Daoy (cell line): ENCODE measurements around the gene ZNF277. TPM values are rescaled to one million over a fixed set of nuclear protein-coding genes. Genes with fewer than 3 reads are reported as not detected.

Source experiments
- DNase-seq: peaks from one replicate; pipeline ENCODE4 v3.0.0-alpha.2; 2015; ENCODE audit warnings: low read depth
- total RNA-seq: library from RNA; depleted of rRNA; stranded (reverse); fragments of >200 nt; shearing (Covaris generic); gene quantifications from 2 replicates; pipeline ENCODE4 v1.2.3, GENCODE V29; 2014

ZNF277 gene
- total RNA-seq, 1 experiment from 2014 or later = 40.4 TPM

GRCh38 chr7:112184455-112184854, 22.0 kb upstream of the ZNF277 start:
- DNase-seq = no peak

- no peak for DNase-seq
These were observed 21.3 kb upstream of the ZNF277 start for GRCh38 chr7:112185005-112185834.

- no peak for DNase-seq
These were observed 20.2 kb upstream of the ZNF277 start for GRCh38 chr7:112186300-112186699.

GRCh38 chr7:112188257-112188656, 18.2 kb upstream of the ZNF277 start:
- no peak for DNase-seq

- DNase-seq = peak; percentile 39
These were observed 16.8 kb upstream of the ZNF277 start for GRCh38 chr7:112189691-112190090.

- no peak for DNase-seq
These were observed 16.4 kb upstream of the ZNF277 start for GRCh38 chr7:112190120-112190519.

GRCh38 chr7:112192236-112193154, 14.0 kb upstream of the ZNF277 start:
- DNase-seq = peak; percentile 82

GRCh38 chr7:112193915-112194502, 12.5 kb upstream of the ZNF277 start:
- no peak for DNase-seq

- no peak for DNase-seq
These were observed 10.8 kb upstream of the ZNF277 start for GRCh38 chr7:112195717-112196116.

GRCh38 chr7:112197322-112197721, 9.2 kb upstream of the ZNF277 start:
- DNase-seq = no peak

- no peak for DNase-seq
These were observed 7.3 kb upstream of the ZNF277 start for GRCh38 chr7:112199035-112199655.

GRCh38 chr7:112199672-112200071, 6.8 kb upstream of the ZNF277 start:
- no peak for DNase-seq

- peak; percentile 77 for DNase-seq
These were observed 5.1 kb upstream of the ZNF277 start for GRCh38 chr7:112201411-112201810.

GRCh38 chr7:112201839-112202238, 4.7 kb upstream of the ZNF277 start:
- DNase-seq = no peak

GRCh38 chr7:112202816-112203215, 3.7 kb upstream of the ZNF277 start:
- DNase-seq = peak; percentile 31

GRCh38 chr7:112203365-112203739, 3.1 kb upstream of the ZNF277 start:
- DNase-seq = no peak

- DNase-seq = peak; percentile 49
These were observed 1.8 kb upstream of the ZNF277 start for GRCh38 chr7:112204499-112205342.

GRCh38 chr7:112205343-112206237, 905 bp upstream of the ZNF277 start:
- peak; percentile 81 for DNase-seq

GRCh38 chr7:112206991-112207592, 597 bp downstream of the ZNF277 start:
- DNase-seq = no peak
